GM10248 (cell line): ENCODE results near the gene CALML6.

ENCODE experiments used
- CTCF ChIA-PET: fragments of 300-600 bp; sonication (Branson Sonifier 250); formaldehyde crosslinking; extraction: SDS; loops from one replicate; lab custom pipeline; 2021; ENCODE audit warnings: antibody characterized with exemption; lab: Yijun Ruan, JAX
- POLR2A ChIA-PET: fragments of 350-650 bp; sonication (Branson Sonifier 250); formaldehyde crosslinking; extraction: SDS; loops from one replicate; lab custom pipeline; 2020; ENCODE audit warnings: antibody characterized with exemption; lab: Yijun Ruan, JAX
- DNase-seq: peaks from one replicate; pipeline ENCODE4 v3.0.0; 2012; ENCODE audit errors: extremely low spot score
- CTCF ChIP-seq: IDR thresholded peaks from 2 replicates; pipeline ENCODE4 v1.5.1; 2012; ENCODE audit warnings: mild to moderate bottlenecking, low read depth; ENCODE audit errors: extremely low read depth, missing control alignments, control extremely low read depth

The CALML6 gene, protein sequence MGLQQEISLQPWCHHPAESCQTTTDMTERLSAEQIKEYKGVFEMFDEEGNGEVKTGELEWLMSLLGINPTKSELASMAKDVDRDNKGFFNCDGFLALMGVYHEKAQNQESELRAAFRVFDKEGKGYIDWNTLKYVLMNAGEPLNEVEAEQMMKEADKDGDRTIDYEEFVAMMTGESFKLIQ

DNA sequence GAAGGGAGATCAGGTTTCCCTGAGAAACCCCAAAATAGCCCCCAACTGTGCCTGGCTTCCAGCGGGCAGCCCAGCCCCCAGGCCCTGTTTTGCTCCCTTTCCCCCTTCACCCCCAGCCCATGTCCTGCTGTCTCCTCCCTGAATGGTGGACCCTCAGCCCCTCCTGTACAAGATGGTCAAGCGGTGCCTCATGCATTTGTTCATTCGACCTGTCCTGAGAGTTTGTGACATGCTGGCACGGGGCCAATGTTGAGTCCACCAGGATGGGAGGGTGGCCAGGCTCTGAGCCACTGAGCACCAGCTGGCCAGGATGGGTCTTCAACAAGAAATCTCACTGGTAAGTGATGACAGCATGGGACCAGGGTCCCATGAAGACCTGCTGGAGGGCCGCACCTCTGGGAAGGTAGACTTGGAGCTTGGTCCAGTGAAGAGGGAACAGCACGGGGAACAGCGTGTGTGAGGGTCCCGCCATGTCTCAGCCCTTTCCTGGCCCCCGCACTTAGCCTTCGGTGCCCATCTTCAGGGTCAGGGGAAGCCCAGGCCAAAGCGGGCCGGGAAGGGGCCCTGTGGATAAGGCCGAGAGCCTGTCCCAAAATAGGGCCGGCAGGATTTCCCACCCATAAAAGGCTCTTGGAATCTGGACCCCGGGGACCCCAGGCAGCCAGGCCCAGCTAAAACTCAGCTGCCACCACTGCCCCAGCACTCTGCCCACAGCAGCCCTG lies at the start of gene CALML6:
Gene CALML6 (plus strand): TSS at position 290 of the 722 bp plus-strand sequence. CDS start 21 bp downstream, at position 311.
- ChIA-PET CTCF (no interaction called here), POLR2A (no interaction called here)
- no peak for DNase-seq
- TF ChIP-seq CTCF: no peak

DNA sequence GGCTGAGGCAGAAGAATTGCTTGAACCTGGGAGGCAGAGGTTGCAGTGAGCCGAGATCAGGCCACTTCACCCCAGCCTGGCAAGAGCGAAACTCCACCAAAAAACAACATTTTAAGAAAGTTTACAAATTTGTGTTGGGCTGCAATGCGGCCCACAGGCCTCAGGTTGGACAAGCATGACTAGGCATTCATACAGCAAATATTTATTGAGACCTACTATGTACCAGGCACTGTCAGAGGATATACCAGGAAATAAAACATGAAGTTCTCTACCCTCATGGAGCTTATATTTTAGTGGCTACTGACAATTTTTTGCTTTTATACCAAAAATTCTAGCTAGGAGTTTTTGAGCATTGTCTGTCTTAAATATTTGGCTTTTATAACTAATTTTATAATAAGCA lies 47.9 kb upstream of the CALML6 start:
- no peak for DNase-seq
- ChIA-PET POLR2A (no interaction called here), CTCF (interaction anchor here (1.2 kb wide), 1 partner anchor 79 kb away, joined by 5 read pairs; no protein-coding TSS in a partner anchor)
- no peak for TF ChIP-seq CTCF

- TF ChIP-seq CTCF: no peak
- POLR2A ChIA-PET: interaction anchor here (0.5 kb wide), 1 partner anchor 67 kb away, joined by 3 read pairs; no protein-coding TSS in a partner anchor
- no peak for DNase-seq
- CTCF ChIA-PET: interaction anchor here (0.8 to 3.2 kb wide), 10 partner anchors 9 to 48 kb away, joined by 3 to 13 read pairs (median 4); no protein-coding TSS in a partner anchor
These were observed 45.6 kb upstream of the CALML6 start for GRCh38 chr1:1869469-1869868.

DNA sequence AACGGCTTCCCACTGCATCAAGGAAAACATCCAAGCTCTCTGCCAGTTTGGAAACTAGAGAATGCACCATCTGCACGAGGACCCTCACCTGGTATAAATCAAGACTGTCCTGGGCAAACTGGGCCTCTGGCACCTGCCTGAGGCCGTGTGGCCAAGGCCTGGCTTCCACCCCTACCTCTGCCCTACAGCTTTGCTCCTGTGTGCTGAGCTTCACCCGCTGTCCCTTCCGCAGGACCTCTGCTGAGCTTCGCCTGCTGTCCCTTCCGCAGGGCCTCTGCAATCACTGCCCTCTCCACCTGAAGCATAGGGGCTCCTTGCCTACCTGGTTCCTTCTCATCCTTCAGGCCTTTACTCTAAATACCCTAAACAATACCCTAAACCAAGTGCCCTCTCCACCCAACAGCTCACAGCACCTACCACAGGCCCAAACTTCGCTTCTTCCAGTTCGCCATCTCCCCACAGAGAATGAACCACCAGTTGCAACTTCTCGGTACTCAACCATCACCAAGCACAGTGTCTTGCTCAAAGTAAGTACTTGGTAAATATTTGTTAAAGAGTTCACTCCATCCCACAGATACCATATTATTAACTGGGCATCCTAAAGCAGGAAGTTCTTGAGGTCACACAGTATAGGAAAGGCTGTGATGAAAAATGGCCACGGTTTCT lies 42.6 kb upstream of the CALML6 start:
- CTCF ChIA-PET: interaction anchor here (1.4 to 2.2 kb wide), 4 partner anchors 13 to 33 kb away, joined by 3 to 5 read pairs (median 4); no protein-coding TSS in a partner anchor
- POLR2A ChIA-PET: no interaction called here
- TF ChIP-seq CTCF: no peak
- DNase-seq: no peak

- no peak for TF ChIP-seq CTCF
- POLR2A ChIA-PET: no interaction called here
- DNase-seq: no peak
- CTCF ChIA-PET: interaction anchor here (1.4 kb wide), 1 partner anchor 15 kb away, joined by 3 read pairs; no protein-coding TSS in a partner anchor
These were observed 41.9 kb upstream of the CALML6 start for GRCh38 chr1:1873186-1873585.

GRCh38 chr1:1874901-1875300 lies 40.2 kb upstream of the CALML6 start:
- ChIA-PET CTCF (interaction anchor here (1.4 to 1.5 kb wide), 2 partner anchors 9 to 31 kb away, joined by 4 read pairs; no protein-coding TSS in a partner anchor), POLR2A (interaction anchor here (2.0 kb wide), 1 partner anchor 11 kb away, joined by 9 read pairs; no protein-coding TSS in a partner anchor)
- no peak for DNase-seq
- TF ChIP-seq CTCF: no peak
